Keratinocyte (primary cell): ENCODE data around the gene NEU4.

Experiments
- EZH2 ChIP-seq: IDR thresholded peaks from one replicate; pipeline ENCODE4 v1.6.1; 2012; ENCODE audit warnings: inconsistent platforms, mild to moderate bottlenecking, low read length, moderate library complexity
- TF ChIP-seq, protein P1 (sequence below), 3 experiments: IDR thresholded peaks in 1 of 3; conservative IDR thresholded peaks in 1 of 3; optimal IDR thresholded peaks in 1 of 3; 2 replicates in 2 of 3; 3 replicates in 1 of 3; pipeline versions ENCODE3 to v1.5.1; 2011; ENCODE audit warnings: low read length in 3 of 3, mild to moderate bottlenecking in 3 of 3, moderate library complexity in 2 of 3, control low read depth in 1 of 3, inconsistent platforms in 1 of 3; ENCODE audit not compliant: insufficient read depth in 2 of 3; ENCODE audit errors: extremely low read depth in 1 of 3

DNA sequence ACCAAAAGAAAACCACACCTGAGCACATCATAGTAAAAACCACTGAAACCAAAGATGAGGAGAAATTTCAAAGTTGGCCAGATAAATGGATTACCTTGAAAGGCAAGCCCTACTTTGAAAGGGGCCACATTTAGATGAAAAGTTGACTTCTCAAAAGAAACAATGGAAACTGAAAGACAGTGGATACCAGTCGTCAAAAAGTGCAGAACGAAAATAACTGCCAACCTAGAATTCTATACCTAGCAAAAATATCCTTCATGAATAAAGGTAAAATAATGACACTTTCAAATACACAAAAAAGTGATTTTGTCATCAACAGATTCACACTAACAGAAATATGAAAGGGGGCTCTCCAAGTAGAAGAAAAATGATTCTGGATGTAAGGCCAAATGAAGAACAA is 18.4 kb downstream of the NEU4 start:
- TF ChIP-seq, protein P1, sequence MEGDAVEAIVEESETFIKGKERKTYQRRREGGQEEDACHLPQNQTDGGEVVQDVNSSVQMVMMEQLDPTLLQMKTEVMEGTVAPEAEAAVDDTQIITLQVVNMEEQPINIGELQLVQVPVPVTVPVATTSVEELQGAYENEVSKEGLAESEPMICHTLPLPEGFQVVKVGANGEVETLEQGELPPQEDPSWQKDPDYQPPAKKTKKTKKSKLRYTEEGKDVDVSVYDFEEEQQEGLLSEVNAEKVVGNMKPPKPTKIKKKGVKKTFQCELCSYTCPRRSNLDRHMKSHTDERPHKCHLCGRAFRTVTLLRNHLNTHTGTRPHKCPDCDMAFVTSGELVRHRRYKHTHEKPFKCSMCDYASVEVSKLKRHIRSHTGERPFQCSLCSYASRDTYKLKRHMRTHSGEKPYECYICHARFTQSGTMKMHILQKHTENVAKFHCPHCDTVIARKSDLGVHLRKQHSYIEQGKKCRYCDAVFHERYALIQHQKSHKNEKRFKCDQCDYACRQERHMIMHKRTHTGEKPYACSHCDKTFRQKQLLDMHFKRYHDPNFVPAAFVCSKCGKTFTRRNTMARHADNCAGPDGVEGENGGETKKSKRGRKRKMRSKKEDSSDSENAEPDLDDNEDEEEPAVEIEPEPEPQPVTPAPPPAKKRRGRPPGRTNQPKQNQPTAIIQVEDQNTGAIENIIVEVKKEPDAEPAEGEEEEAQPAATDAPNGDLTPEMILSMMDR (optimal IDR thresholded peaks at IDR 0.05 in 1 of 3, IDR thresholded peaks at IDR 0.05 in 1 of 3, conservative IDR thresholded peaks at IDR 0.05 in 1 of 3; ENCODE audit: extremely low read depth in 1 of 3, insufficient read depth in 2 of 3, low read length in 3 of 3), result no peak
- no peak for TF ChIP-seq EZH2
